GM12878 (cell line): ENCODE results near the gene RPS6KC1.
"Not testable (repeated sequence)": the region's sequence is repeated elsewhere in the genome, so short reads cannot be mapped to it uniquely, and the experiment has no call there.

Experiments used
- EGR1 ChIP-seq, 2 experiments: IDR thresholded peaks; 1 replicate in 1 of 2; 2 replicates in 1 of 2; pipeline ENCODE4 v1.6.1; 2011 to 2012; ENCODE audit warnings: low read depth in 2 of 2, low read length in 2 of 2, borderline replicate concordance in 1 of 2, mild to moderate bottlenecking in 1 of 2, moderate library complexity in 1 of 2
- ESRRA ChIP-seq: IDR thresholded peaks from 2 replicates; pipeline ENCODE4 v1.6.1; 2012; ENCODE audit warnings: mild to moderate bottlenecking, low read length, improper control_type of control experiment
- POLR2A ChIP-seq: IDR thresholded peaks from 2 replicates; pipeline ENCODE4 v1.6.1; 2011; ENCODE audit warnings: low read depth, mild to moderate bottlenecking, low read length
- RFX5 ChIP-seq: IDR thresholded peaks from 2 replicates; pipeline ENCODE4 v1.6.1; 2011; ENCODE audit warnings: low read depth, low read length, improper control_type of control experiment
- TF ChIP-seq, protein P1 (sequence below), 3 experiments: IDR thresholded peaks in 2 of 3; conservative IDR thresholded peaks in 1 of 3; 2 replicates each; pipeline ENCODE4 v1.5.1; 2011; ENCODE audit warnings: low read depth in 3 of 3, low read length in 3 of 3, mild to moderate bottlenecking in 3 of 3, control low read depth in 2 of 3, moderate library complexity in 2 of 3, inconsistent platforms in 1 of 3, mixed read lengths in 1 of 3; ENCODE audit not compliant: control insufficient read depth in 2 of 3, insufficient read depth in 1 of 3; ENCODE audit errors: extremely low read depth in 1 of 3

DNA sequence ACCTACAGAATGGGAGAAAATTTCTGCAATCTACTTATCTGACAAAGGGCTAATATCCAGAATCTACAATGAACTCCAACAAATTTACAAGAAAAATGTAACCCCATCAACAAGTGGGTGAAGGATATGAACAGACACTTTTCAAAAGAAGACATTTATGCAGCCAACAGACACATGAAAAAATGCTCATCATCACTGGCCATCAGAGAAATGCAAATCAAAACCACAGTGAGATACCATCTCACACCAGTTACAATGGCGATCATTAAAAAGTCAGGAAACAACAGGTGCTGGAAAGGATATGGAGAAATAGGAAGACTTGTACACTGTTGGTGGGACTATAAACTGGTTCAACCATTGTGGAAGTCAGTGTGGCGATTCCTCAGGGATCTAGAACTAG lies 168.0 kb downstream of the RPS6KC1 start:
- not testable (repeated sequence) for TF ChIP-seq POLR2A; RFX5; ESRRA; EGR1 (IDR thresholded peaks at IDR 0.05; ENCODE audit: borderline replicate concordance in 1 of 2, low read depth in 2 of 2, low read length in 2 of 2)
- TF ChIP-seq, protein P1, sequence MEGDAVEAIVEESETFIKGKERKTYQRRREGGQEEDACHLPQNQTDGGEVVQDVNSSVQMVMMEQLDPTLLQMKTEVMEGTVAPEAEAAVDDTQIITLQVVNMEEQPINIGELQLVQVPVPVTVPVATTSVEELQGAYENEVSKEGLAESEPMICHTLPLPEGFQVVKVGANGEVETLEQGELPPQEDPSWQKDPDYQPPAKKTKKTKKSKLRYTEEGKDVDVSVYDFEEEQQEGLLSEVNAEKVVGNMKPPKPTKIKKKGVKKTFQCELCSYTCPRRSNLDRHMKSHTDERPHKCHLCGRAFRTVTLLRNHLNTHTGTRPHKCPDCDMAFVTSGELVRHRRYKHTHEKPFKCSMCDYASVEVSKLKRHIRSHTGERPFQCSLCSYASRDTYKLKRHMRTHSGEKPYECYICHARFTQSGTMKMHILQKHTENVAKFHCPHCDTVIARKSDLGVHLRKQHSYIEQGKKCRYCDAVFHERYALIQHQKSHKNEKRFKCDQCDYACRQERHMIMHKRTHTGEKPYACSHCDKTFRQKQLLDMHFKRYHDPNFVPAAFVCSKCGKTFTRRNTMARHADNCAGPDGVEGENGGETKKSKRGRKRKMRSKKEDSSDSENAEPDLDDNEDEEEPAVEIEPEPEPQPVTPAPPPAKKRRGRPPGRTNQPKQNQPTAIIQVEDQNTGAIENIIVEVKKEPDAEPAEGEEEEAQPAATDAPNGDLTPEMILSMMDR (IDR thresholded peaks at IDR 0.05 in 2 of 3, conservative IDR thresholded peaks at IDR 0.05 in 1 of 3; ENCODE audit: control insufficient read depth in 2 of 3, extremely low read depth in 1 of 3, insufficient read depth in 1 of 3, low read depth in 3 of 3, low read length in 3 of 3): not testable (repeated sequence)
